Measurements from ENCODE around the gene RRP15. TPM values are rescaled to one million over a fixed set of nuclear protein-coding genes. Genes with fewer than 3 reads are reported as not detected.

The RRP15 gene
- total and polyA plus RNA-seq, 8 donors = 1.9 to 11.6 (median 5.8) TPM

DNA sequence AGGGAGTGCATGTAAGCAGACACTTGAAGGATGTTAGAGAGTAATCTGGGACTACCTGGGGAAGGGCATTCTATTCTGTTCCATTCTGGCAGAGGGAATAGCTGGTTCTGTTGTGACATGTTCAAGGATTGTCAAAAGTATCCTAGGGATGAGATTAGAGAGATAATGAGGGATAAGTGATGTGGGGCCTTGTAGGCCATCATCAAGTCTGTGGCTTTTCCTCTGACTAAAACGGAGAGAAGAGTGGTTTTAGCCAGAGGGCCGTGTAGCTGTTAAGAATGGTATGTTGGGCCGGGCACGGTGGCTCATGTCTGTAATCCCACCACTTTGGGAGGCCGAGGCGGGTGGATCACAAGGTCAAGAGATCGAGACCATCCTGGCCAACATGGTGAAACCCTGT is 83.6 kb downstream of the RRP15 start:
- 92 to 98% methylated on average over 7 of the region's 7 CpGs for WGBS, 2 donors
- DNase-seq = no peak
- peaks cover 0 to 6% (median 0%) of the 10 kb centered on the region in 3 donors for H3K4me1 ChIP-seq
- TF ChIP-seq, protein P1, sequence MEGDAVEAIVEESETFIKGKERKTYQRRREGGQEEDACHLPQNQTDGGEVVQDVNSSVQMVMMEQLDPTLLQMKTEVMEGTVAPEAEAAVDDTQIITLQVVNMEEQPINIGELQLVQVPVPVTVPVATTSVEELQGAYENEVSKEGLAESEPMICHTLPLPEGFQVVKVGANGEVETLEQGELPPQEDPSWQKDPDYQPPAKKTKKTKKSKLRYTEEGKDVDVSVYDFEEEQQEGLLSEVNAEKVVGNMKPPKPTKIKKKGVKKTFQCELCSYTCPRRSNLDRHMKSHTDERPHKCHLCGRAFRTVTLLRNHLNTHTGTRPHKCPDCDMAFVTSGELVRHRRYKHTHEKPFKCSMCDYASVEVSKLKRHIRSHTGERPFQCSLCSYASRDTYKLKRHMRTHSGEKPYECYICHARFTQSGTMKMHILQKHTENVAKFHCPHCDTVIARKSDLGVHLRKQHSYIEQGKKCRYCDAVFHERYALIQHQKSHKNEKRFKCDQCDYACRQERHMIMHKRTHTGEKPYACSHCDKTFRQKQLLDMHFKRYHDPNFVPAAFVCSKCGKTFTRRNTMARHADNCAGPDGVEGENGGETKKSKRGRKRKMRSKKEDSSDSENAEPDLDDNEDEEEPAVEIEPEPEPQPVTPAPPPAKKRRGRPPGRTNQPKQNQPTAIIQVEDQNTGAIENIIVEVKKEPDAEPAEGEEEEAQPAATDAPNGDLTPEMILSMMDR (IDR thresholded peaks at IDR 0.05) = no peak
- H3K4me3 ChIP-seq = no peak overlapping the region
- no peak for FAIRE-seq
- intact Hi-C loops (cut with DNase I) = no loop called here
- H3K27ac ChIP-seq = no peak overlapping the region
- ATAC-seq = no peak
- H3K9me3 ChIP-seq = no peaks in the 10 kb centered on the region
- H3K36me3 ChIP-seq = no peaks in the 10 kb centered on the region
- H3K27me3 ChIP-seq = no peaks in the 10 kb centered on the region

DNA sequence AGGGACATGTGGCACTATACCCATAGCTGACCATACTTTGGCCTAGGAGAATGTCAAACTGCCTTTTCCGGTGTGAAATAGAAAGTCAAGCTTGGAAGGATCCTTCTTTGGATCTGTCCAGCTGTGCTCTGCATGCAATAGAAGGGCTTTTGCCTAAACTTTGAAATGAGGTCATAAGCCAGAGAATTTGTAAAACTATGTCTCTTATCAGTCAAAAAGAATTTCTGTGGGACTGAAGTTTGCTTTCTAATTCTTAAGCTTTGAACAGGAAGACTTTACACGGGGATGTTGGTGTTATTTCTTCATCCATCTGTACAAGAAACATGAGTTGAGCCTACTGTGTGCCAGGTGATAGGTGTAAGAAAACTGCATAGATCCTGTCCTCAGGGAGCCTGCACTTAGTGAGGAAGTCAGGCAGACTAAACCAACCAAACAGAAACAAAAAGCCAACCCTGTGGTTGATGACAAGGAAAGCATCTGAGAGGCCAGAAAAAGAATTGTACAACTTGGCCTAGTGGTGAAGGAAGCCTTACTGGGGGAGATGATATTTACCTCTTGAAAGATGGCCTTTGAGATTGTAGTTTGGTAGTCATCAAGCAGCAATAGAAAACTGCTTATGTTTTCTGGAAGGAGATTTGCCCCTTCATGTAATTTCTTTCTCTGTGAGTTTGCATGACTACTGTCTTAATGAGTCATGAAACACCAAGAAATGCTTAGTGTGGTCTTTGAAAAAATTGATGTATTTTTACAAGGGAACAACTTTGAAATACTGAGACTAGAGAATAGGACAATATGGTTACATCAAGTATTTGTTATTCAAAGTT is 84.8 kb downstream of the RRP15 start:
- WGBS, 2 donors = 59 to 60% methylated on average over 2 of the region's 2 CpGs
- FAIRE-seq = no peak
- Histone ChIP-seq H3K27me3 (no peaks in the 10 kb centered on the region), H3K9me3 (no peaks in the 10 kb centered on the region), H3K36me3 (no peaks in the 10 kb centered on the region), H3K27ac (peak overlapping the region in 1 of 4 donors; percentile 35), H3K4me1 (peaks cover 0 to 6% (median 0%) of the 10 kb centered on the region in 3 donors), H3K4me3 (no peak overlapping the region)
- TF ChIP-seq, protein P1 (IDR thresholded peaks at IDR 0.05) = no peak
- intact Hi-C loops (cut with DNase I) = no loop called here
- no peak for DNase-seq
- ATAC-seq = peak in 1 of 4 donors; percentile 11

DNA sequence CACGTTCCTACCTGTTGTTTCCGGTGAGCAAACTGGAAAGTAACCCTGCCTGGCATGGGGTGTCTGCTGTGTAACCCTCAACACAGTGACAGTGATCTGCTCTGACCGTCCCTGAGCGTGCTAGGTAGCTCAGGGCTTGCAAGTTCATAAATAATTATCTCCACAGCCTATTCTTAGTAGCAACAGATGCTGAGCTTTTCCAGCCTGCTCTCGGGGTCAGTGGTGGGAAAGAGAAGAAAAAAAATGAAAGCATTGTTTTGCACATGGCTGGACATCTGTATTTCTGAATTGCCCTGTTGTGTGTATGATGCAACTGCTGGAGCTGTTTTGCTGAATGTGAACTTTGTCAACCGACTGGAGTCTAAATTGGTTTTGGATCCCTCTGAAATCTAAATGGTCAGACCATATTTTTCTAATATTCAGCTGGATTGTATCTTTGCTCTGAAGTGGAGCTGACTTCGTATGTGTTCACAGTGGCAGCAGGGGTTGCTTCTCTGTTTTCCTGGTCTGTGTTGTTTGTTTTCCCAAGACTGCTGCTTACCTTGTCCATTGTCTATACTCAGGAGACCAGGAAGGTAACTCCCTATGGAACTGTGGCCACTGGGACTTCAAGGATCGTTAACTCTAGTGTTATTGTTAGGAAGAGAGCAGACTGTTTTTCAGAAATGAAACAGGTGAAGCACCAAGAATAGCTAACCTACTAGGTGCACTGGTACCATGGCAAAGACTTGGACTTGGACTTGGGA is 87.0 kb downstream of the RRP15 start:
- TF ChIP-seq, protein P1 (IDR thresholded peaks at IDR 0.05) = no peak
- 53 to 57% methylated on average over 8 of the region's 8 CpGs for WGBS, 2 donors
- intact Hi-C loops (cut with DNase I) = no loop called here
- Histone ChIP-seq H3K4me3 (no peak overlapping the region), H3K27ac (peak overlapping the region in 2 of 4 donors; percentile 22 to 31), H3K27me3 (no peaks in the 10 kb centered on the region), H3K9me3 (no peaks in the 10 kb centered on the region), H3K36me3 (no peaks in the 10 kb centered on the region), H3K4me1 (peaks cover 0 to 6% (median 0%) of the 10 kb centered on the region in 3 donors)
- ATAC-seq (peak in 3 of 4 donors; percentile 31 to 50 (median 37)), FAIRE-seq (no peak), DNase-seq (no peak)

DNA sequence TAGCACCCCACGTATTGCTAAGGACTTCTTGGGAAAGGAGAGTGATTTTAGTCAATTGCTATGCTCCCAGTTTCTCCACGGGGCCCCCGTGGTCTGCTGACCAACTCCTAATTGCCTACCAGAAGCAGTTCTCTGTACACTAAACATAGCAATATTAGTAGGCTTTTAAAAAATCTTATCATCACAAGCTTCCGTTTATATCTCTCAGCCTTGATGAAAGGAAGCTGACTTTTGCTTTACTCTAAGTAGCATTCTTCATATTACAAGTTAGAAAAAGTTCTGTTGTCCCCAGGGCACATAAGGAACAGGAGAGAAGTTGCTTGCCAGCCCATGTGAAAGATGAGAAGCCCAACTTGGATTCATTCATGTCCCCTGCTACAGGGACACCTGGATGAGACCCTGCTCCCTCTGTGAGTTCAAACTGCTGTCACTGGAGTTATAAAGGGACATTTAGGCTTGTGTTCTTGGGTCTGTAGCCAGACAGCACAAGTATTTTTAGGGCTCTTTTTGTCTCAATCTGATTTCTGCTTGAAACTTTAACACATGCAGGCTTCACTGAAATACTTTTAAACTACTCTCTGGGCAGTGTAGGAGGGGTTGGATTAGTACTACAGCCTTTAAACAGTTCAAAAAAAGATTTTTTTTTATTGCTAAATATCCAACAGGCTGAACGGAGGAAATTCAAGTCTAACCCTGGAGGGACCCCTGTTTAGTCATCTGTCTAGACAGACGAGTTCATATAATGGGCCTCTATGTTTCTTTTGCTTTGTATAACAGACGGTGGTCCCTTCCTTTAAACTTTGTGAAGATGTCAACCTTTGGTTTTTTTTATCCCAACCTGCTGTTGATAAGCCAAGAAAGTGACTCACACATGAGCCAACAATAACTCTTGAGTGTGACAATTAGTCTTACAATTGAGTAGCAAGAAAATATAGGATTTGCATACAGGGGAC is 89.6 kb downstream of the RRP15 start:
- Histone ChIP-seq H3K36me3 (no peaks in the 10 kb centered on the region), H3K4me3 (no peak overlapping the region), H3K27me3 (no peaks in the 10 kb centered on the region), H3K27ac (no peak overlapping the region), H3K9me3 (no peaks in the 10 kb centered on the region), H3K4me1 (no peaks in the 10 kb centered on the region)
- intact Hi-C loops (cut with DNase I) = no loop called here
- DNase-seq = no peak
- no peak for FAIRE-seq
- TF ChIP-seq, protein P1 (IDR thresholded peaks at IDR 0.05) = no peak
- ATAC-seq = peak in 2 of 4 donors; percentile 19 to 23
- 53 to 59% methylated on average over 7 of the region's 7 CpGs for WGBS, 2 donors

Measured in pancreas (tissue), 10 donors.